AG04450 (cell line): ENCODE results near the gene SH3D21. TPM values are rescaled to one million over a fixed set of nuclear protein-coding genes. Genes with fewer than 3 reads are reported as not detected.

Source experiments
- CTCF ChIA-PET: fragments of 300-600, 350-600 bp; formaldehyde crosslinking; extraction: SDS; loops from one replicate; lab custom pipeline; 2022; ENCODE audit warnings: antibody characterized with exemption, inconsistent platforms; lab: Charles Lee
- POLR2A ChIA-PET: fragments of 350-600 bp; formaldehyde crosslinking; extraction: SDS; loops from one replicate; lab custom pipeline; 2021; ENCODE audit warnings: antibody characterized with exemption, inconsistent platforms; lab: Yijun Ruan, JAX
- DNase-seq: peaks from one replicate; pipeline ENCODE4 v3.0.0-alpha.2; 2011; ENCODE audit warnings: low read depth, low spot score
- H3K27ac ChIP-seq: one replicate; pipeline ENCODE4 v1.5.1; 2012; ENCODE audit warnings: low read depth, low read length, control low read depth
- H3K27me3 ChIP-seq: one replicate; pipeline ENCODE4 v1.6.0; 2012; ENCODE audit warnings: low read length; ENCODE audit not compliant: control insufficient read depth, insufficient read depth
- H3K4me3 ChIP-seq: 2 replicates; pipeline ENCODE4 v1.5.1; 2011; ENCODE audit warnings: mild to moderate bottlenecking, low read depth, low read length, control low read depth
- H3K9me3 ChIP-seq: 2 replicates; pipeline ENCODE4 v1.5.1; 2012; ENCODE audit warnings: low read length; ENCODE audit not compliant: control insufficient read depth, insufficient read depth
- CTCF ChIP-seq: IDR thresholded peaks from 2 replicates; pipeline ENCODE4 v1.5.1; 2011; ENCODE audit warnings: low read depth, low read length, control low read depth, inconsistent platforms
- polyA plus RNA-seq: library from polyadenylated mRNA; depleted of rRNA; stranded (reverse); fragments of >200 nt; gene quantifications from 2 replicates; pipeline ENCODE4 v1.2.3, GENCODE V29; 2011

Gene SH3D21
- polyA plus RNA-seq, 1 experiment, result 1.3 TPM

- peak overlapping the region; percentile 65 for H3K27ac ChIP-seq
- H3K4me3 ChIP-seq, result peak overlapping the region; percentile 79
- no peak for TF ChIP-seq CTCF
- CTCF ChIA-PET, result interaction anchor here (1.2 to 1.6 kb wide), 2 partner anchors 21 to 47 kb away, joined by 3 to 4 read pairs; no protein-coding TSS in a partner anchor
- no peaks in the 10 kb centered on the region; the same call in 1 of the 2 replicates for H3K9me3 ChIP-seq
- no peaks in the 10 kb centered on the region for H3K27me3 ChIP-seq
- peak; percentile 80 for DNase-seq
- POLR2A ChIA-PET, result interaction anchor here (0.6 to 1.8 kb wide), 8 partner anchors 11 to 172 kb away, joined by 3 to 8 read pairs (median 4); partner anchors contain the start of gene TRAPPC3
Observed at GRCh38 chr1:36321119-36321951, 15.2 kb downstream of the SH3D21 start.

GRCh38 chr1:36322041-36322785, 16.0 kb downstream of the SH3D21 start:
- Histone ChIP-seq H3K27me3 (no peaks in the 10 kb centered on the region), H3K9me3 (no peaks in the 10 kb centered on the region; the same call in 1 of the 2 replicates), H3K4me3 (peak overlapping the region; percentile 79), H3K27ac (peak overlapping the region; percentile 73)
- POLR2A ChIA-PET, result interaction anchor here (0.6 to 2.6 kb wide), 7 partner anchors 12 to 173 kb away, joined by 3 to 13 read pairs (median 4); partner anchors contain the start of gene TRAPPC3
- DNase-seq, result no peak
- CTCF ChIA-PET, result interaction anchor here (0.6 to 1.8 kb wide), 5 partner anchors 8 to 173 kb away, joined by 3 to 8 read pairs (median 4); partner anchors contain the start of gene TRAPPC3
- no peak for TF ChIP-seq CTCF

- Histone ChIP-seq H3K4me3 (peak overlapping the region; percentile 79), H3K27me3 (no peaks in the 10 kb centered on the region), H3K9me3 (no peaks in the 10 kb centered on the region; the same call in 1 of the 2 replicates), H3K27ac (peak overlapping the region; percentile 73)
- DNase-seq, result no peak
- TF ChIP-seq CTCF, result no peak
- CTCF ChIA-PET, result interaction anchor here (0.6 to 1.9 kb wide), 7 partner anchors 9 to 97 kb away, joined by 3 to 9 read pairs (median 4); no protein-coding TSS in a partner anchor
- POLR2A ChIA-PET, result interaction anchor here (0.6 to 2.6 kb wide), 7 partner anchors 13 to 97 kb away, joined by 3 to 13 read pairs (median 3); no protein-coding TSS in a partner anchor
Observed at GRCh38 chr1:36322786-36323635, 16.8 kb downstream of the SH3D21 start.

GRCh38 chr1:36323636-36324352, 17.6 kb downstream of the SH3D21 start, which contains the start of gene EVA1B:
EVA1B (minus strand) TSS chr1:36323645; CDS start chr1:36323037, 608 bp downstream.
- peak within 1 kb of the TSS; percentile 83 for H3K27ac ChIP-seq
- no peaks in the 10 kb centered on the region; the same call in 1 of the 2 replicates for H3K9me3 ChIP-seq
- no peak for DNase-seq
- no peak for TF ChIP-seq CTCF
- ChIA-PET CTCF (interaction anchor here (0.8 to 1.9 kb wide), 5 partner anchors 19 to 163 kb away, joined by 3 to 9 read pairs (median 3); no protein-coding TSS in a partner anchor), POLR2A (interaction anchor here (0.5 to 2.6 kb wide), 10 partner anchors 8 to 1532 kb away, joined by 3 to 13 read pairs (median 3); no protein-coding TSS in a partner anchor)
- no peaks in the 10 kb centered on the region for H3K27me3 ChIP-seq
- peak within 1 kb of the TSS; percentile 79 for H3K4me3 ChIP-seq
